Measurements from ENCODE around the gene SNRNP48. TPM values are rescaled to one million over a fixed set of nuclear protein-coding genes. Genes with fewer than 3 reads are reported as not detected.

Gene SNRNP48
- total RNA-seq, 1 experiment from 2014 or later = 7.6 TPM

GRCh38 chr6:7559196-7559595 lies 30.8 kb upstream of the SNRNP48 start:
- no peak for DNase-seq (ENCODE audit: low spot score)

- no peak for DNase-seq (ENCODE audit: low spot score)
Observed at GRCh38 chr6:7559651-7560385, 30.2 kb upstream of the SNRNP48 start.

- DNase-seq (ENCODE audit: low spot score) = peak; percentile 86
Observed at GRCh38 chr6:7561153-7561964, 28.6 kb upstream of the SNRNP48 start.

- DNase-seq (ENCODE audit: low spot score) = no peak
Observed at GRCh38 chr6:7562769-7563168, 27.2 kb upstream of the SNRNP48 start.

- no peak for DNase-seq (ENCODE audit: low spot score)
Observed at GRCh38 chr6:7566107-7566506, 23.9 kb upstream of the SNRNP48 start.

GRCh38 chr6:7566617-7567173 lies 23.3 kb upstream of the SNRNP48 start:
- DNase-seq (ENCODE audit: low spot score) = peak; percentile 22

- no peak for DNase-seq (ENCODE audit: low spot score)
Observed at GRCh38 chr6:7568021-7568420, 22.0 kb upstream of the SNRNP48 start.

GRCh38 chr6:7569082-7569481 lies 20.9 kb upstream of the SNRNP48 start:
- DNase-seq (ENCODE audit: low spot score) = no peak

- no peak for DNase-seq (ENCODE audit: low spot score)
Observed at GRCh38 chr6:7572213-7572943, 17.6 kb upstream of the SNRNP48 start.

- DNase-seq (ENCODE audit: low spot score) = no peak
Observed at GRCh38 chr6:7574500-7574899, 15.5 kb upstream of the SNRNP48 start.

GRCh38 chr6:7578516-7578915 lies 11.5 kb upstream of the SNRNP48 start:
- DNase-seq (ENCODE audit: low spot score) = no peak

- DNase-seq (ENCODE audit: low spot score) = no peak
Observed at GRCh38 chr6:7578931-7579330, 11.1 kb upstream of the SNRNP48 start.

GRCh38 chr6:7579851-7580250 lies 10.1 kb upstream of the SNRNP48 start:
- no peak for DNase-seq (ENCODE audit: low spot score)

- no peak for DNase-seq (ENCODE audit: low spot score)
Observed at GRCh38 chr6:7580537-7580926, 9.5 kb upstream of the SNRNP48 start.

GRCh38 chr6:7580927-7581618 lies 8.9 kb upstream of the SNRNP48 start:
- DNase-seq (ENCODE audit: low spot score) = no peak

- DNase-seq (ENCODE audit: low spot score) = no peak
Observed at GRCh38 chr6:7585287-7585930, 4.6 kb upstream of the SNRNP48 start.

GRCh38 chr6:7587631-7588100 lies 2.3 kb upstream of the SNRNP48 start:
- peak; percentile 16 for DNase-seq (ENCODE audit: low spot score)

GRCh38 chr6:7588506-7588905 lies 1.5 kb upstream of the SNRNP48 start:
- DNase-seq (ENCODE audit: low spot score) = no peak

GRCh38 chr6:7589221-7589620 lies 777 bp upstream of the SNRNP48 start:
- no peak for DNase-seq (ENCODE audit: low spot score)

- peak; percentile 5 for DNase-seq (ENCODE audit: low spot score)
Observed at GRCh38 chr6:7590918-7591302, 912 bp downstream of the SNRNP48 start.

GRCh38 chr6:7591770-7592169 lies 1.8 kb downstream of the SNRNP48 start:
- no peak for DNase-seq (ENCODE audit: low spot score)

All from HT-29 (cell line).